SK-N-SH (cell line): Measurements from ENCODE around the gene CENPN. TPM values are rescaled to one million over a fixed set of nuclear protein-coding genes. Genes with fewer than 3 reads are reported as not detected.

Experiments used
- CTCF ChIA-PET: fragments of 300-600, 350-600 bp; formaldehyde crosslinking; extraction: SDS; loops from one replicate; lab custom pipeline; 2021; lab: Yijun Ruan, JAX
- POLR2A ChIA-PET: fragments of 350-600 bp; sonication (Branson Sonifier 250); formaldehyde crosslinking; extraction: SDS; loops from one replicate; lab custom pipeline; 2020; ENCODE audit warnings: antibody characterized with exemption, inconsistent platforms; lab: Yijun Ruan, JAX
- DNase-seq: peaks from one replicate; pipeline ENCODE4 v3.0.0; 2012
- H2AFZ ChIP-seq: fragments of 200-600 bp; sonication (generic); 2 replicates; pipeline ENCODE4 v1.8.1; 2016; ENCODE audit warnings: antibody characterized with exemption, mild to moderate bottlenecking, low read depth
- H3F3A ChIP-seq: fragments of 200-600 bp; sonication (generic); replicated peaks from 2 replicates; pipeline ENCODE3; 2016; ENCODE audit warnings: antibody characterized with exemption, mild to moderate bottlenecking; ENCODE audit not compliant: insufficient read depth
- H3K27ac ChIP-seq, 2 experiments: fragments of 200-500 bp in 1 of 2; fragments of 200-600 bp in 1 of 2; sonication (Bioruptor generic) in 1 of 2; sonication (generic), shearing (Covaris generic) in 1 of 2; 2 replicates each; pipeline versions ENCODE4 v1.5.1 to v1.6.1; 2014 to 2016; ENCODE audit warnings: low read depth in 2 of 2, inconsistent platforms in 1 of 2, low read length in 1 of 2, mild to moderate bottlenecking in 1 of 2, mixed read lengths in 1 of 2
- H3K27me3 ChIP-seq: fragments of 200-600 bp; sonication (generic), shearing (Covaris generic); 2 replicates; pipeline ENCODE4 v1.6.1; 2016; ENCODE audit warnings: mixed run types; ENCODE audit not compliant: insufficient read depth
- H3K36me3 ChIP-seq, 2 experiments: fragments of 200-500 bp in 1 of 2; fragments of 200-600 bp in 1 of 2; sonication (Bioruptor generic) in 1 of 2; sonication (generic) in 1 of 2; replicated peaks in 1 of 2; 2 replicates each; pipeline versions ENCODE3 to v1.5.1; 2014 to 2016; ENCODE audit warnings: low read length in 1 of 2, mild to moderate bottlenecking in 1 of 2; ENCODE audit not compliant: insufficient read depth in 2 of 2, control insufficient read depth in 1 of 2
- H3K4me1 ChIP-seq, 2 experiments: fragments of 200-500 bp in 1 of 2; fragments of 200-600 bp in 1 of 2; sonication (Bioruptor generic) in 1 of 2; sonication (generic), shearing (Covaris generic) in 1 of 2; 2 replicates each; pipeline versions ENCODE4 v1.5.1 to v1.6.1; 2014 to 2016; ENCODE audit warnings: low read depth in 1 of 2, low read length in 1 of 2, mixed run types in 1 of 2; ENCODE audit not compliant: insufficient read depth in 2 of 2, control insufficient read depth in 1 of 2
- H3K4me2 ChIP-seq: fragments of 200-600 bp; sonication (generic), shearing (Covaris generic); 2 replicates; pipeline ENCODE4 v1.6.1; 2017; ENCODE audit warnings: mixed run types
- H3K4me3 ChIP-seq, 2 experiments: fragments of 200-500 bp in 1 of 2; fragments of 200-600 bp in 1 of 2; sonication (Bioruptor generic) in 1 of 2; sonication (generic), shearing (Covaris generic) in 1 of 2; 2 replicates each; pipeline versions ENCODE4 v1.5.1 to v1.8.1; 2014 to 2016; ENCODE audit warnings: low read depth in 2 of 2, inconsistent platforms in 1 of 2, low read length in 1 of 2, mild to moderate bottlenecking in 1 of 2, mixed read lengths in 1 of 2, moderate library complexity in 1 of 2
- H3K79me2 ChIP-seq: fragments of 200-600 bp; sonication (generic); 2 replicates; pipeline ENCODE4 v1.8.1; 2017; ENCODE audit warnings: mild to moderate bottlenecking; ENCODE audit not compliant: insufficient read depth
- H3K9ac ChIP-seq: fragments of 200-600 bp; sonication (generic); 2 replicates; pipeline ENCODE4 v1.6.1; 2017; ENCODE audit warnings: mixed run types
- H3K9me2 ChIP-seq: fragments of 200-600 bp; sonication (generic); 2 replicates; pipeline ENCODE4 v1.6.1; 2017; ENCODE audit warnings: mixed run types
- H3K9me3 ChIP-seq: fragments of 200-600 bp; sonication (generic); 2 replicates; pipeline ENCODE4 v1.6.1; 2017; ENCODE audit warnings: mixed run types, mild to moderate bottlenecking, moderate library complexity
- H4K20me1 ChIP-seq: fragments of 200-600 bp; sonication (generic); 2 replicates; pipeline ENCODE4 v1.6.1; 2017; ENCODE audit warnings: mild to moderate bottlenecking, mixed run types; ENCODE audit not compliant: insufficient read depth
- CTCF ChIP-seq: fragments of 200-600 bp; sonication (generic); IDR thresholded peaks from 2 replicates; pipeline ENCODE4 v1.6.1; 2017; ENCODE audit warnings: antibody characterized with exemption, mild to moderate bottlenecking, moderate library complexity
- ELF1 ChIP-seq: IDR thresholded peaks from 2 replicates; pipeline ENCODE4 v1.4.0; 2012
- FOSL2 ChIP-seq: IDR thresholded peaks from 2 replicates; pipeline ENCODE4 v1.4.0; 2012; ENCODE audit warnings: low read depth, mild to moderate bottlenecking, moderate library complexity, borderline replicate concordance
- FOXJ3 ChIP-seq: sonication (generic); formaldehyde crosslinking; IDR thresholded peaks from 2 replicates; pipeline ENCODE4 v1.5.1; 2020; ENCODE audit warnings: mild to moderate bottlenecking, missing genetic modification reagents
- FOXM1 ChIP-seq: IDR thresholded peaks from 2 replicates; pipeline ENCODE4 v1.4.0; 2012; ENCODE audit warnings: low read depth, mild to moderate bottlenecking
- GABPA ChIP-seq: IDR thresholded peaks from 2 replicates; pipeline ENCODE4 v1.4.0; 2012; ENCODE audit warnings: low read depth, mild to moderate bottlenecking
- GATA2 ChIP-seq: sonication (generic); formaldehyde crosslinking; IDR thresholded peaks from 2 replicates; pipeline ENCODE4 v1.5.0; 2020; ENCODE audit warnings: mild to moderate bottlenecking, missing genetic modification reagents
- IRF3 ChIP-seq: fragments of 150-350 bp; IDR thresholded peaks from 2 replicates; pipeline ENCODE4 v1.6.1; 2016; ENCODE audit warnings: mild to moderate bottlenecking, low read depth, low read length
- JUND ChIP-seq: IDR thresholded peaks from 2 replicates; pipeline ENCODE4 v1.4.0; 2012
- PBX3 ChIP-seq: IDR thresholded peaks from 2 replicates; pipeline ENCODE4; 2012
- POLR2AphosphoS5 ChIP-seq: IDR thresholded peaks from 2 replicates; pipeline ENCODE4 v1.6.1; 2012; ENCODE audit warnings: low read depth, low read length
- RFX5 ChIP-seq: IDR thresholded peaks from 2 replicates; pipeline ENCODE4 v1.6.1; 2012; ENCODE audit warnings: mild to moderate bottlenecking, improper control_type of control experiment, low read length
- RXRA ChIP-seq: IDR thresholded peaks from 2 replicates; pipeline ENCODE4 v1.4.0; 2012; ENCODE audit warnings: low read depth, mild to moderate bottlenecking, borderline replicate concordance
- SMC3 ChIP-seq: IDR thresholded peaks from 2 replicates; pipeline ENCODE4 v1.6.1; 2012; ENCODE audit warnings: low read depth, low read length, improper control_type of control experiment
- TEAD4 ChIP-seq: IDR thresholded peaks from 2 replicates; pipeline ENCODE4 v1.4.0; 2012; ENCODE audit warnings: mild to moderate bottlenecking, borderline replicate concordance; ENCODE audit not compliant: insufficient read depth
- ZBTB33 ChIP-seq: IDR thresholded peaks from 2 replicates; pipeline ENCODE4 v1.4.0; 2012; ENCODE audit warnings: low read depth, borderline replicate concordance
- WGBS: methylation state at CpG from one replicate; pipeline ENCODE4 v1.1.6; 2017; ENCODE audit warnings: low lambda C conversion rate; 5-methylcytosine and 5-hydroxymethylcytosine counted together
- polyA plus RNA-seq, 3 experiments: library from polyadenylated mRNA; depleted of rRNA; stranded (reverse); fragments of >200 nt; gene quantifications; 2 replicates each; pipeline ENCODE4 v1.2.3, GENCODE V29; 2012

Gene CENPN
- polyA plus RNA-seq, 1 of the 3 experiments (the other 2 are of a cell fraction): 35.3 TPM

GRCh38 chr16:80997139-80997798 is 9.7 kb upstream of the CENPN start:
- Histone ChIP-seq H3F3A (peaks cover 22% of the 10 kb centered on the region), H3K4me2 (peak overlapping the region; percentile 26; the same call in 1 of the 2 replicates), H3K4me1 (peaks cover 0 to 11% of the 10 kb centered on the region in 2 experiments; a peak in 2 of 4 replicates), H3K79me2 (peaks cover 96% of the 10 kb centered on the region), H4K20me1 (peaks cover 14% of the 10 kb centered on the region; the same call in 1 of the 2 replicates), H3K36me3 (peaks cover 0 to 4% of the 10 kb centered on the region in 2 experiments), H3K9me3 (no peaks in the 10 kb centered on the region), H3K9ac (no peak overlapping the region), H3K27ac (peak overlapping the region; percentile 3 to 29; a peak in 1 of 4 replicates), H3K27me3 (no peaks in the 10 kb centered on the region), H2AFZ (no peak overlapping the region), H3K9me2 (no peaks in the 10 kb centered on the region), H3K4me3 (no peak overlapping the region)
- 58% methylated on average over 9 of the region's 9 CpGs for WGBS
- POLR2A ChIA-PET: no interaction called here
- CTCF ChIA-PET: interaction anchor here (0.7 to 1.9 kb wide), 3 partner anchors 7 to 733 kb away, joined by 3 to 5 read pairs (median 4); no protein-coding TSS in a partner anchor
- no peak for DNase-seq
- no peak for TF ChIP-seq JUND
- TF ChIP-seq RXRA: no peak
- no peak for TF ChIP-seq CTCF
- TF ChIP-seq IRF3: no peak
- no peak for TF ChIP-seq FOXM1
- TF ChIP-seq FOXJ3 (CRISPR knock-in tag): no peak
- TF ChIP-seq TEAD4: no peak

GRCh38 chr16:80997964-80998620 is 8.9 kb upstream of the CENPN start:
- TF ChIP-seq FOSL2: no peak
- no peak for TF ChIP-seq ZBTB33
- TF ChIP-seq ELF1: no peak
- TF ChIP-seq PBX3: no peak
- TF ChIP-seq JUND: no peak
- no peak for TF ChIP-seq GATA2 (CRISPR knock-in tag)
- TF ChIP-seq SMC3: no peak
- no peak for TF ChIP-seq GABPA
- TF ChIP-seq RFX5: no peak
- no peak for TF ChIP-seq POLR2AphosphoS5
- WGBS: 96% methylated on average over 7 of the region's 7 CpGs
- DNase-seq: no peak
- H2AFZ ChIP-seq: no peak overlapping the region
- peaks cover 14% of the 10 kb centered on the region for H3F3A ChIP-seq
- H3K4me3 ChIP-seq: no peak overlapping the region
- H3K27me3 ChIP-seq: no peaks in the 10 kb centered on the region
- no peak overlapping the region for H3K9ac ChIP-seq
- H3K36me3 ChIP-seq: peaks cover 0 to 4% of the 10 kb centered on the region in 2 experiments
- ChIA-PET CTCF (interaction anchor here (0.8 to 1.9 kb wide), 2 partner anchors 20 to 732 kb away, joined by 3 to 5 read pairs; no protein-coding TSS in a partner anchor), POLR2A (no interaction called here)
- H3K9me3 ChIP-seq: no peaks in the 10 kb centered on the region
- H3K79me2 ChIP-seq: peaks cover 96% of the 10 kb centered on the region
- no peak overlapping the region for H3K27ac ChIP-seq
- peaks cover 0 to 4% of the 10 kb centered on the region in 2 experiments; a peak in 2 of 4 replicates for H3K4me1 ChIP-seq
- H3K9me2 ChIP-seq: no peaks in the 10 kb centered on the region
- peaks cover 19% of the 10 kb centered on the region; the same call in 1 of the 2 replicates for H4K20me1 ChIP-seq
- H3K4me2 ChIP-seq: no peak overlapping the region
